GM12875 (cell line): ENCODE measurements around the gene C4orf33.

ENCODE experiments used
- H3K4me3 ChIP-seq: one replicate; pipeline ENCODE4 v1.5.1; 2011; ENCODE audit warnings: low read depth, low read length, control low read depth
- CTCF ChIP-seq: IDR thresholded peaks from 2 replicates; pipeline ENCODE4 v1.5.1; 2011; ENCODE audit warnings: low read depth, mild to moderate bottlenecking, control low read depth, inconsistent platforms, low read length, moderate library complexity, borderline replicate concordance; ENCODE audit not compliant: insufficient read depth

The C4orf33 gene

GRCh38 chr4:129145222-129145730 is 49.3 kb downstream of the C4orf33 start:
- H3K4me3 ChIP-seq: no peak overlapping the region
- no peak for TF ChIP-seq CTCF

- no peak for TF ChIP-seq CTCF
- H3K4me3 ChIP-seq: no peak overlapping the region
Measured at GRCh38 chr4:129146639-129147038, 50.7 kb downstream of the C4orf33 start.

- no peak overlapping the region for H3K4me3 ChIP-seq
- no peak for TF ChIP-seq CTCF
Measured at GRCh38 chr4:129148892-129149291, 52.9 kb downstream of the C4orf33 start.

- no peak overlapping the region for H3K4me3 ChIP-seq
- TF ChIP-seq CTCF: no peak
Measured at GRCh38 chr4:129149906-129150305, 54.0 kb downstream of the C4orf33 start.

- no peak for TF ChIP-seq CTCF
- no peak overlapping the region for H3K4me3 ChIP-seq
Measured at GRCh38 chr4:129152350-129152749, 56.4 kb downstream of the C4orf33 start.

GRCh38 chr4:129153700-129154099 is 57.7 kb downstream of the C4orf33 start:
- TF ChIP-seq CTCF: no peak
- no peak overlapping the region for H3K4me3 ChIP-seq

GRCh38 chr4:129162450-129162849 is 66.5 kb downstream of the C4orf33 start:
- H3K4me3 ChIP-seq: no peak overlapping the region
- no peak for TF ChIP-seq CTCF
